HEK293 (cell line): ENCODE data around the gene VAV2.

Experiments
- CTCF ChIA-PET: fragments of 350-600 bp; formaldehyde crosslinking; extraction: SDS; loops from one replicate; lab custom pipeline; 2021; ENCODE audit warnings: antibody characterized with exemption; lab: Yijun Ruan, JAX
- POLR2A ChIA-PET: fragments of 300-600 bp; formaldehyde crosslinking; extraction: SDS; loops from one replicate; lab custom pipeline; 2020; ENCODE audit warnings: antibody characterized with exemption, inconsistent platforms; lab: Yijun Ruan, JAX
- H3K27ac ChIP-seq: fragments of 200-500 bp; sonication (Bioruptor generic); 2 replicates; pipeline ENCODE4 v1.5.1; 2014; ENCODE audit warnings: low read depth, low read length, control low read depth, inconsistent platforms; ENCODE audit errors: extremely low read depth
- H3K36me3 ChIP-seq, 2 experiments: fragments of 200-500 bp in 1 of 2; sonication (Bioruptor generic) in 1 of 2; 1 replicate in 1 of 2; 2 replicates in 1 of 2; pipeline ENCODE4 v1.5.1; 2014 to 2017; ENCODE audit warnings: inconsistent platforms in 2 of 2, low read length in 2 of 2; ENCODE audit not compliant: control insufficient read depth in 2 of 2, insufficient read depth in 1 of 2
- H3K4me1 ChIP-seq: fragments of 200-500 bp; sonication (Bioruptor generic); 2 replicates; pipeline ENCODE4 v1.5.1; 2014; ENCODE audit warnings: mild to moderate bottlenecking, low read length, inconsistent platforms; ENCODE audit not compliant: control insufficient read depth, insufficient read depth
- H3K4me3 ChIP-seq: 2 replicates; pipeline ENCODE4 v1.5.1; 2011; ENCODE audit warnings: low read depth, mild to moderate bottlenecking, control low read depth, low read length, moderate library complexity
- H3K9me3 ChIP-seq: fragments of 200-500 bp; sonication (Bioruptor generic); 2 replicates; pipeline ENCODE4 v1.5.1; 2014; ENCODE audit warnings: low read depth, low read length, inconsistent platforms; ENCODE audit not compliant: control insufficient read depth, insufficient read depth
- BCL11B ChIP-seq: fragments of 450-650 bp; formaldehyde crosslinking; IDR thresholded peaks from 2 replicates; pipeline ENCODE4 v1.5.1; 2016; ENCODE audit warnings: low read depth, missing biosample characterization, missing genetic modification characterization
- GFI1B ChIP-seq: fragments of 450-650 bp; formaldehyde crosslinking; IDR thresholded peaks from 2 replicates; pipeline ENCODE4 v1.5.1; 2016; ENCODE audit warnings: missing biosample characterization, missing genetic modification characterization
- GLI2 ChIP-seq: fragments of 450-650 bp; formaldehyde crosslinking; IDR thresholded peaks from 2 replicates; pipeline ENCODE4; 2017; ENCODE audit warnings: missing biosample characterization, missing genetic modification characterization, low read depth, borderline replicate concordance
- HOXC10 ChIP-seq: sonication (generic); formaldehyde crosslinking; IDR thresholded peaks from 2 replicates; pipeline ENCODE4 v1.8.1; 2023; ENCODE audit warnings: mild to moderate bottlenecking, missing genetic modification reagents
- HOXD13 ChIP-seq: sonication (generic); formaldehyde crosslinking; IDR thresholded peaks from 2 replicates; pipeline ENCODE4 v1.8.0; 2022; ENCODE audit warnings: missing genetic modification reagents, borderline replicate concordance
- ZFP3 ChIP-seq: fragments of 450-650 bp; formaldehyde crosslinking; IDR thresholded peaks from 2 replicates; pipeline ENCODE4 v1.5.1; 2016; ENCODE audit warnings: low read depth, missing biosample characterization, missing genetic modification characterization
- ZNF157 ChIP-seq: fragments of 450-650 bp; formaldehyde crosslinking; IDR thresholded peaks from 2 replicates; pipeline ENCODE4 v1.5.1; 2016; ENCODE audit warnings: missing biosample characterization, missing genetic modification characterization
- ZNF184 ChIP-seq: fragments of 450-650 bp; IDR thresholded peaks from 2 replicates; pipeline ENCODE4 v1.5.1; 2018; ENCODE audit warnings: missing biosample characterization, mild to moderate bottlenecking, missing genetic modification characterization
- ZNF394 ChIP-seq: fragments of 450-650 bp; formaldehyde crosslinking; IDR thresholded peaks from 2 replicates; pipeline ENCODE4 v1.5.1; 2016; ENCODE audit warnings: missing biosample characterization, missing genetic modification characterization, mild to moderate bottlenecking, moderate library complexity, borderline replicate concordance
- ZNF404 ChIP-seq: fragments of 450-650 bp; formaldehyde crosslinking; IDR thresholded peaks from 2 replicates; pipeline ENCODE4 v1.5.1; 2017; ENCODE audit warnings: missing biosample characterization, missing genetic modification characterization
- ZNF423 ChIP-seq: fragments of 450-650 bp; formaldehyde crosslinking; IDR thresholded peaks from 2 replicates; pipeline ENCODE4 v1.5.1; 2016; ENCODE audit warnings: missing biosample characterization, missing genetic modification characterization
- ZNF501 ChIP-seq: fragments of 450-650 bp; formaldehyde crosslinking; IDR thresholded peaks from 2 replicates; pipeline ENCODE4 v1.5.1; 2016; ENCODE audit warnings: missing biosample characterization, missing genetic modification characterization
- ZNF530 ChIP-seq: fragments of 450-650 bp; formaldehyde crosslinking; IDR thresholded peaks from 2 replicates; pipeline ENCODE4 v1.5.1; 2016; ENCODE audit warnings: low read depth, missing biosample characterization, missing genetic modification characterization
- ZNF596 ChIP-seq: fragments of 450-650 bp; IDR thresholded peaks from 2 replicates; pipeline ENCODE4 v1.5.0; 2018; ENCODE audit warnings: missing biosample characterization, mild to moderate bottlenecking, missing genetic modification characterization, moderate library complexity
- ZNF629 ChIP-seq: fragments of 450-650 bp; formaldehyde crosslinking; IDR thresholded peaks from 2 replicates; pipeline ENCODE4 v1.5.1; 2017; ENCODE audit warnings: missing biosample characterization, missing genetic modification characterization
- ZNF76 ChIP-seq: fragments of 450-650 bp; formaldehyde crosslinking; IDR thresholded peaks from 2 replicates; pipeline ENCODE4; 2016; ENCODE audit warnings: low read depth, missing biosample characterization, missing genetic modification characterization, borderline replicate concordance
- ZNF830 ChIP-seq: fragments of 450-650 bp; IDR thresholded peaks from 2 replicates; pipeline ENCODE4 v1.5.0; 2018; ENCODE audit warnings: missing biosample characterization, missing genetic modification characterization, low read depth, mild to moderate bottlenecking, moderate library complexity
- TF ChIP-seq, protein P1 (sequence below): fragments of 450-650 bp; formaldehyde crosslinking; IDR thresholded peaks from 2 replicates; pipeline ENCODE4 v1.5.1; 2017; ENCODE audit warnings: missing biosample characterization, missing genetic modification characterization
- TF ChIP-seq, protein P2 (sequence below): fragments of 450-650 bp; formaldehyde crosslinking; IDR thresholded peaks from 2 replicates; pipeline ENCODE4 v1.5.1; 2016; ENCODE audit warnings: missing biosample characterization, missing genetic modification characterization
- TF ChIP-seq, protein P3 (sequence below): fragments of 450-650 bp; formaldehyde crosslinking; IDR thresholded peaks from 2 replicates; pipeline ENCODE4 v1.5.1; 2016; ENCODE audit warnings: missing biosample characterization, missing genetic modification characterization
- TF ChIP-seq, protein P4 (sequence below): fragments of 450-650 bp; formaldehyde crosslinking; IDR thresholded peaks from 2 replicates; pipeline ENCODE4 v1.5.1; 2016; ENCODE audit warnings: missing biosample characterization, missing genetic modification characterization
- TF ChIP-seq, protein P5 (sequence below): fragments of 450-650 bp; formaldehyde crosslinking; IDR thresholded peaks from 2 replicates; pipeline ENCODE4 v1.5.1; 2016; ENCODE audit warnings: missing biosample characterization, missing genetic modification characterization

Gene VAV2

DNA sequence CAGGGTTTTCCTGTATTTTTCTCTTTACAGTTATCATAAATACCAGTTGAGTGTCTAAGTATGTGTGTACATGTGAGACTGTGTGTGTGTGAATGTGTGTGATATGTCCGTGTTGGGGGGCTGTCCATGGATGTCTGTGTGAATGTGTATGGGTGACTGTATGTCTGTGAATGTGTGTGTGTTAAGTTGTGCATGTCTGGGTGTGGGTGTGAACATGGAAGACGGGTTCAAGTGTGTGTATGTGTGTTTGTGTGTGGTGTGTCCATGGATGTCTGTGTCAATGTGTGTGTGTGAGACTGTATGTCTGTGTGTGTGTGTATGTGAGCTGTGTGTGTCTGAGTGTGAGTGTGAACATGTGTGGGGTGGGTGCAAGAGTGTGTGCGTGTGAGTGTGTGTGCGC, 55.0 kb downstream of the VAV2 start:
- TF ChIP-seq, protein P1, sequence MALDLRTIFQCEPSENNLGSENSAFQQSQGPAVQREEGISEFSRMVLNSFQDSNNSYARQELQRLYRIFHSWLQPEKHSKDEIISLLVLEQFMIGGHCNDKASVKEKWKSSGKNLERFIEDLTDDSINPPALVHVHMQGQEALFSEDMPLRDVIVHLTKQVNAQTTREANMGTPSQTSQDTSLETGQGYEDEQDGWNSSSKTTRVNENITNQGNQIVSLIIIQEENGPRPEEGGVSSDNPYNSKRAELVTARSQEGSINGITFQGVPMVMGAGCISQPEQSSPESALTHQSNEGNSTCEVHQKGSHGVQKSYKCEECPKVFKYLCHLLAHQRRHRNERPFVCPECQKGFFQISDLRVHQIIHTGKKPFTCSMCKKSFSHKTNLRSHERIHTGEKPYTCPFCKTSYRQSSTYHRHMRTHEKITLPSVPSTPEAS, result peak; percentile 62; the same call in 1 of the 2 replicates
- TF ChIP-seq, protein P2, sequence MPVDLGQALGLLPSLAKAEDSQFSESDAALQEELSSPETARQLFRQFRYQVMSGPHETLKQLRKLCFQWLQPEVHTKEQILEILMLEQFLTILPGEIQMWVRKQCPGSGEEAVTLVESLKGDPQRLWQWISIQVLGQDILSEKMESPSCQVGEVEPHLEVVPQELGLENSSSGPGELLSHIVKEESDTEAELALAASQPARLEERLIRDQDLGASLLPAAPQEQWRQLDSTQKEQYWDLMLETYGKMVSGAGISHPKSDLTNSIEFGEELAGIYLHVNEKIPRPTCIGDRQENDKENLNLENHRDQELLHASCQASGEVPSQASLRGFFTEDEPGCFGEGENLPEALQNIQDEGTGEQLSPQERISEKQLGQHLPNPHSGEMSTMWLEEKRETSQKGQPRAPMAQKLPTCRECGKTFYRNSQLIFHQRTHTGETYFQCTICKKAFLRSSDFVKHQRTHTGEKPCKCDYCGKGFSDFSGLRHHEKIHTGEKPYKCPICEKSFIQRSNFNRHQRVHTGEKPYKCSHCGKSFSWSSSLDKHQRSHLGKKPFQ (tag by site-specific recombination), result 0 out of 2 replicates have a peak, but pooled peaks have one; percentile 53
- TF ChIP-seq GLI2 (tag by site-specific recombination), result no peak
- CTCF ChIA-PET, result no interaction called here

DNA sequence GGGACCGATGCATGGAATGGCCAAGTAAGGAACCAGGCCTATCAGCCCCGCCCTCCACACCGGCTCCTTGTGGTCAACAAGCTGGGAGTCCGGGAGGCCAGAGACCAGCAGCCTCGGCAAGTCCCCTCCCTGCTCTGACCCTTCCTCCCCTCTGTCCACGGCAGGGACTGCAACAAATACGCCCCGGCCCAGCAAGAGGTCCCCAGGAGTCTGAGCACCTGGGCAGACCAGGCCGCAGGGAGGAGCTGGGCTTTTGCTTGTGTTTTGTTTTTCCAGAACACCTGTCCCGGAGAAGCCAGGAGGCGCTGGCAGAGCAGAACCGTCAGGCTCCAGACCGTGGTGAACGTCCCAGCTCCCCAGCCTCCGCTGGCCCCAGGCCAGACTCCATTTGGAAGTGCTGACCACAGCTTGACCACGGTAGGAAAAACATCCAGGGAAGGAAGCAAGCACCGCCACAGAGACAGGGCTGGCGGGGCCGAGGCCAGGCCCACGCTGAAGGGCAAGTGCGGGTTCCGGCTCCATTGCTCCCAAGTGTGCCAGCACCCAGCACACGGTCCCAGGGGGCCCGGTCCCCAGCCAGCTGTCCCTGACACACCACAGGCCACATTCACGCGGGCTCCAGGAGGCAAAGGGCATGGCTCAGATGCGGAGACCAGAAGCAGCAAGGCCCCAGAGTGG, 56.7 kb downstream of the VAV2 start:
- no peak for TF ChIP-seq ZNF830
- no peak for TF ChIP-seq HOXD13 (CRISPR knock-in tag)
- TF ChIP-seq ZNF76 (tag by site-specific recombination), result no peak
- TF ChIP-seq ZNF530, result no peak
- no peak for TF ChIP-seq BCL11B (tag by site-specific recombination)
- peak; percentile 76 for TF ChIP-seq ZNF423 (tag by site-specific recombination)
- TF ChIP-seq, protein P3, sequence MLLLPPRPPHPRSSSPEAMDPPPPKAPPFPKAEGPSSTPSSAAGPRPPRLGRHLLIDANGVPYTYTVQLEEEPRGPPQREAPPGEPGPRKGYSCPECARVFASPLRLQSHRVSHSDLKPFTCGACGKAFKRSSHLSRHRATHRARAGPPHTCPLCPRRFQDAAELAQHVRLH (tag by site-specific recombination), result no peak
- no peak for TF ChIP-seq ZNF394
- Histone ChIP-seq H3K27ac (no peak overlapping the region), H3K9me3 (no peaks in the 10 kb centered on the region), H3K36me3 (peaks cover 0 to 7% of the 10 kb centered on the region in 2 experiments; a peak in 2 of 3 replicates), H3K4me1 (no peaks in the 10 kb centered on the region), H3K4me3 (no peak overlapping the region)
- ChIA-PET CTCF (interaction anchor here (0.6 to 1.3 kb wide), 6 partner anchors 50 to 168 kb away, joined by 3 to 5 read pairs (median 4); no protein-coding TSS in a partner anchor), POLR2A (no interaction called here)

More for the DNA sequence above, 55.0 kb downstream of the VAV2 start:
- peaks cover 0 to 7% of the 10 kb centered on the region in 2 experiments; a peak in 2 of 3 replicates for H3K36me3 ChIP-seq
- H3K9me3 ChIP-seq, result no peaks in the 10 kb centered on the region
- no peaks in the 10 kb centered on the region for H3K4me1 ChIP-seq
- H3K4me3 ChIP-seq, result no peak overlapping the region
- POLR2A ChIA-PET, result no interaction called here
- no peak overlapping the region for H3K27ac ChIP-seq

DNA sequence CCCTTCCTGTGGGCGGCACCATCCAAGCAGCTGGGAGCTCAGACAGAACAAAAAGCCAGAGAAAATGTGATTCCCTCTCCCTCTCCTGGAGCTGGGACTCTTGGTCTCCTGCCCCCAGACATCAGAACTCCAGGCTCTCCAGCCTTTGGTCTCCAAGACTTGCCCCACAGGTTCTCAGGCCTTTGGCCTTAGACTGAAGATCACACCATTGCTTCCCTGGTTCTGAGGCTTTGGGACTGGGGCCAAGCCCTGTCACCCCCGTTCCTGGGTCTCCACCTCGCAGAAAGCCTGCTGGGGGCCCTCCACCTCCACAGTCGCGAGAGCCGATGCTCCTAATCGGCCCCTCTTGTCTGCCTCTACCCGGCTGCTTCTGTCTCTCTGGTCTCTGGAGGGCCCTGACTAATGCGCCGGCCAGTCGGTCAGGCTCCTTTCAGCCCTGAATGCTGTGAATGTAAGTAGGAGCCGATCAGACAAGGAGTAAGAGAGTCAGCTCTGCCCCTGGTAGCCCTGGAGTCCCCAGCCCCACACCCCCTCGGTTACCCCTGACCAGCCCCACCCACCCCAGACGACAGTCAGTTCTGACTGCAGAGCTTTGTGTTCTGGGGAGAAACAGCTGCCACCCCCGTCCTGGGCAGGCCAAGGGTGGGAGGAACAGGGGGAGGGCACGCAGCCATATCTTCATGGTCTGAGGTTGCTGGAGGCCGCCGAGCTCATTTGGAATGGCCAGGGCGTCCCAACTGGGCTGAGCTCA, 57.5 kb downstream of the VAV2 start:
- ChIA-PET POLR2A (no interaction called here), CTCF (interaction anchor here (0.6 to 1.3 kb wide), 5 partner anchors 49 to 167 kb away, joined by 3 to 5 read pairs (median 4); no protein-coding TSS in a partner anchor)
- H3K36me3 ChIP-seq, result peaks cover 0 to 7% of the 10 kb centered on the region in 2 experiments; a peak in 2 of 3 replicates

More for the DNA sequence above, 57.5 kb downstream of the VAV2 start:
- H3K4me1 ChIP-seq, result no peaks in the 10 kb centered on the region
- H3K27ac ChIP-seq, result no peak overlapping the region
- no peak overlapping the region for H3K4me3 ChIP-seq
- no peak for TF ChIP-seq ZNF157
- no peak for TF ChIP-seq ZNF596 (tag by site-specific recombination)
- TF ChIP-seq ZNF501, result no peak
- no peak for TF ChIP-seq ZNF629
- TF ChIP-seq, protein P4, sequence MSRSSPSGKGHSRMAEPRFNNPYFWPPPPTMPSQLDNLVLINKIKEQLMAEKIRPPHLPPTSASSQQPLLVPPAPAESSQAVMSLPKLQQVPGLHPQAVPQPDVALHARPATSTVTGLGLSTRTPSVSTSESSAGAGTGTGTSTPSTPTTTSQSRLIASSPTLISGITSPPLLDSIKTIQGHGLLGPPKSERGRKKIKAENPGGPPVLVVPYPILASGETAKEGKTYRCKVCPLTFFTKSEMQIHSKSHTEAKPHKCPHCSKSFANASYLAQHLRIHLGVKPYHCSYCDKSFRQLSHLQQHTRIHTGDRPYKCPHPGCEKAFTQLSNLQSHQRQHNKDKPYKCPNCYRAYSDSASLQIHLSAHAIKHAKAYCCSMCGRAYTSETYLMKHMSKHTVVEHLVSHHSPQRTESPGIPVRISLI (tag by site-specific recombination), result no peak
- TF ChIP-seq, protein P5, sequence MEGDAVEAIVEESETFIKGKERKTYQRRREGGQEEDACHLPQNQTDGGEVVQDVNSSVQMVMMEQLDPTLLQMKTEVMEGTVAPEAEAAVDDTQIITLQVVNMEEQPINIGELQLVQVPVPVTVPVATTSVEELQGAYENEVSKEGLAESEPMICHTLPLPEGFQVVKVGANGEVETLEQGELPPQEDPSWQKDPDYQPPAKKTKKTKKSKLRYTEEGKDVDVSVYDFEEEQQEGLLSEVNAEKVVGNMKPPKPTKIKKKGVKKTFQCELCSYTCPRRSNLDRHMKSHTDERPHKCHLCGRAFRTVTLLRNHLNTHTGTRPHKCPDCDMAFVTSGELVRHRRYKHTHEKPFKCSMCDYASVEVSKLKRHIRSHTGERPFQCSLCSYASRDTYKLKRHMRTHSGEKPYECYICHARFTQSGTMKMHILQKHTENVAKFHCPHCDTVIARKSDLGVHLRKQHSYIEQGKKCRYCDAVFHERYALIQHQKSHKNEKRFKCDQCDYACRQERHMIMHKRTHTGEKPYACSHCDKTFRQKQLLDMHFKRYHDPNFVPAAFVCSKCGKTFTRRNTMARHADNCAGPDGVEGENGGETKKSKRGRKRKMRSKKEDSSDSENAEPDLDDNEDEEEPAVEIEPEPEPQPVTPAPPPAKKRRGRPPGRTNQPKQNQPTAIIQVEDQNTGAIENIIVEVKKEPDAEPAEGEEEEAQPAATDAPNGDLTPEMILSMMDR (tag by site-specific recombination), result no peak
- no peak for TF ChIP-seq GLI2 (tag by site-specific recombination)
- TF ChIP-seq, protein P1, result no peak
- no peak for TF ChIP-seq ZNF184 (tag by site-specific recombination)
- TF ChIP-seq GFI1B (tag by site-specific recombination), result no peak
- no peak for TF ChIP-seq HOXC10 (CRISPR knock-in tag)
- no peak for TF ChIP-seq ZNF404
- TF ChIP-seq ZFP3 (tag by site-specific recombination), result no peak
- no peaks in the 10 kb centered on the region for H3K9me3 ChIP-seq
